Stimulated activated CD4-positive, alpha-beta T cell treated with anti-CD3 and anti-CD28 coated beads, TNF-alpha, amount 100 ng/mL, for 1 hour (primary cell): ENCODE results near the gene GMDS.

Experiments
- DNase-seq, 3 donors: peaks; one replicate each; pipeline ENCODE4 v3.0.0-alpha.2; 2020; ENCODE audit warnings: low read depth in 3 of 3, low spot score in 1 of 3

Gene GMDS

DNA sequence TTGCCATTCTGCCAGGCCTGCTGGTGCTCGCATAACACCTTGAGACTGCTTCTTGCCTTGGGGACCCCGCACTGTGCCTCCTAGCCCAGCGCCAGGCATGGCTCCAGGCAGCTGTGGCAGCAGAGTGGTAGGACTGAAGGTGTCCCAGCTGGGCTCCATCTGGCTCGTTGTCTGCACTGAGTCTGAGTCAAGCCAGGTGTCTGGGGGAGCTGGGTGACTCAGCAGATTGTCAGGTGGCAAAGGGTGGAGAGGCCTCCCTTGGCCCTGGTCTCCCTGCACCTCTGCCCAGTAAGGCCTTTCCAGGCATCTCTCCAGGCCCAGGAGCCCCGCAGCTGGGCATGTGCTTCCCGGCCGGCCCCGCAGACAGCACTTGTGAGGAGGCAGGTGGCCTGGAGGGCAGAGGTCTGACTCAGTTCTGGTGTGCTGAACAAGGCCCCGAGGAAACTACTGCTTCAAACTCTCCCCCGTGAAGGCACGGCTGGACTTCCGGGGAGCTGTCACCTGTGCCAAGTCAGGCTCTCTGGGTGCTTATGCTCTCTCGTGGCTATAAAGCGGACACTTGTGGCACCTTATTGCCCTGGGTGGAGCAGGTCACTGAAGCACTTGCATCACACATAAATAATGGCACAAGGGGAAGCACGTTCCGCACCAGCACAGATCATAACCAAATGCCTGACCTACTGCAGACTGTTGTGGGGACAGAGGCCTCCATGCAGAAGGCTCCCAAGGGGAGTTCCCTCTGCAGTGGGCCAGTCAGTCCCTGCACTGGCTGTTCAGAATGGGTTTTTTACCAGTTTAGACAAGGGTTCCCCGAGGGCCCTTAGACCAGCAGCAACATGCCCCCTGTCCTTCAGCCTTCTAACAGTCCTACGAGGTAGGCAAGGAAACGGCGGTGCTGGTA is 608.2 kb downstream of the GMDS start:
- DNase-seq: no peak

DNA sequence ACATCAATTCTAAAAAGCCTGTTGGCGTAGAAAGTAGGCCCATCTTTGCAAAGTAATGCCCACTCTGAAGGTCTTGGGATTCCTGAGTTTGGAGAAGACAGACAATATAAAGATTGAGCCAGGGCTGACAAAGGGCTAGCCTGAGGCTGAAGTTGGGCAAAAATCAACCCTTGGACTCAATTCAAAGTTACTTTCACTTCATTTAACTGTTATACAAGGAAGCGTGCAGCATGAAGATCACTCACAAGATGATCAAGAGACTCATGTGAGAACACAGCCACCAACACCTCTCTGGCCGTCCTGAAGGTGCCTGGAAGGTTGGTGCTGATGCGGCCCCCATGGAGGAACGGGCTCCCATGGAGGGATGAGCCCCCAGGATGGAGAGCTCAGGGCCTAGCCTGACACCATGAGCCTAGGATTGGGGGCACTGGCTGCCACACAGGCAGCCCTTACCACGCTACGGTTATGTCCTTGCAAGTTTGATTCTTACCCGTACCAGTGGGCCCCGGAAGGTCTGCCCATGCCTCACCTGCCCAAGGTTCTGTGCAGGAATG is 609.1 kb downstream of the GMDS start:
- no peak for DNase-seq

DNA sequence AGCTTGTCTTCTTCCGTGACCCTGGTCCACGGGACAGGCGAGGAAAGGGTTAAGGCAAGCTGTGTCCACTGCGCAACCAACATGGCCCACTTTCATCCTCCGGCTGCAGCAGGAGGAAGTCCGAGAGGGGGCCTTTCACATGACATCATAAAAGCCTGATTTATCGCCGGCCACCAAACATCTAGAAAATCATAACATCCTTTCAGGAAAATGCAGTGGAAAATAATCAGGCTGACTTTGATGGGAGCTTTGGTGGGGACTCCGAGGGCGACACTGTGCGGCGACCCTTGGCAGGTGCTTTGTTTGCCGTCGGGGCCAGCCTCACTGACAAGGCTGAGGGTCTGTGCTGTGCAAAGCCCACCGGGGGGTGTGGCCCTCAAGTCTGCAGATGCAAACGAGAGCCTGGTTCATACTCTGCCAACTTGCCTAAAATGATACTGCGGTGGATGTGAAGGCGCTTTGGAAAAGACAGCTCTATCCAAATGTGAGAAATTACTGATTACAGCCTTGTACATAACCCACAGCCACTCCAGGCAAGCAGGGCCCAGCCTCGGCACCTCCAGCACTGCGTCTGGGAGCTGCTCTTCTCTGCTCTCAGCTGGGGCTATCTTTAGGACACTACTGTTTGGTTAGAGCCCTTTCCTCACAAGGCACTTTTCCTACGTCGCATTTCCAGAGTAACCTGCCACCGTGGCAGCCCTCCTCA is 609.9 kb downstream of the GMDS start:
- DNase-seq: no peak

DNA sequence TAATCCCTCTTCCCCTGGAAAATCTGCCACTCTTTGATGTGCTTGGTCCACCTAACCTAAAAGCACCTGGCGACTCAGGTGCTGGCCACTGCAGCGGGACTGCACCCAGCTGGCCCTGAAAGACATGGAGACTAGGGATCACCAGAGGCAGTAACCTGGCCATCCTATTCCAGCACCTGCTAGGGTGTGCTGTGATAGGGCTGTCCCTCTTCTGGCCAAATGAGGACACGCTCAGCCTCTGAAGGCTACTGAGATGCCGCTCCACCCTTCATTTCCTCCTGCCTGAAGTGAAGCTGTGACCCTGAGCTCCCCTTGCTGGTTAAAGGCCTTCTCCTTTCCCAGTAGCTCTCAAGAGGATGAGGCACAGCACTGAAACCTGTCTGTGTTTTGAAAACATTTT is 611.3 kb downstream of the GMDS start:
- DNase-seq: no peak

DNA sequence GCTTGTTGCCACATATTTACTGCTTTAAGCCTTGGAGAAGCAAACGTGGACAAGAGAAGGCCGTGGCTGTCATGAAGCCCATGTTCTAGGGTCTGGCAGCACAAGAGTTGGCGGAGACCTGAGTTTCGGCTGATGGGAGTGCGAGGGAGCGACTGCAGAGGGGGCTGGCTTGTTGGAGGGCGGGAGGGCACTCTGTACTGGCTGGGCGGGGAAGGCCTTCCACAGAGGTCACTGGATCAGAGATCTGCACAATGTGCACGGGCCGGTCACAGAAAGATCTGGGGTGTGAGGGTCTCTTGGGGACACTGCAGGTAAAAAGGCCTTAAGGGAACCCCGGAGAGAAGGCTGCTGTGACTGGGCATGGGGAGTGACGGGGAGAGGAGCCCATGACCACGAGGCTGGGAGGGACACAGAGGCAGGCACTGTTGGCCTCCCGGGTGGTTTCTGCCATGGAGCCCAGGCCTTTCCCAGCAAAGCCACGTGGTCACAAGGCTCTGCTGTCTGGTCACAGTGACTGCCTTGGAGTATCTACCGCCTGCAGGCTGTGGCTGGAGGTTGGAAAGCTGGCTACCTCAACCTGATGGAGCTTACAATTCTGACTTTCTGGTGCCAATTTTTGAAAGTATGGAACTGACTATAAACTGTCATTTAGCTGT is 611.9 kb downstream of the GMDS start:
- no peak for DNase-seq

DNA sequence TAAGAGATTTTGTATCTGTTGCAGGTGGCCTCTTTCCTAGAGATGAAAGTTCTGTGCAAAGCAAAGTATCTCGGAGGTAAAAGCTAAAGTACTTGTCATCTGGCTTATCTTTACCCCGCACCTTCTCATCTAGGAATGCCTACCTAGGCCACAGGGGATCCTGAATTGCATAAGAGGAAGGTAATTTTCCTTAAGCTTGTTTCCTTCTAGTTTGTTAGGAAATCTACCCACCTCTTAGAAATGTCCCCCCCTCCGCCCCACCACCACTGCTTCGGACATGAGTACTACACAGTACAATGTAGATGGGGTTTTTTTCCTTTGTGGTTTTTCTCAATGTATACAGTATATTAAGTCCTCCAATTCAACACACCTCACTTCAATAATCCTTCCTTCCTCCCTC is 614.2 kb downstream of the GMDS start:
- no peak for DNase-seq

DNA sequence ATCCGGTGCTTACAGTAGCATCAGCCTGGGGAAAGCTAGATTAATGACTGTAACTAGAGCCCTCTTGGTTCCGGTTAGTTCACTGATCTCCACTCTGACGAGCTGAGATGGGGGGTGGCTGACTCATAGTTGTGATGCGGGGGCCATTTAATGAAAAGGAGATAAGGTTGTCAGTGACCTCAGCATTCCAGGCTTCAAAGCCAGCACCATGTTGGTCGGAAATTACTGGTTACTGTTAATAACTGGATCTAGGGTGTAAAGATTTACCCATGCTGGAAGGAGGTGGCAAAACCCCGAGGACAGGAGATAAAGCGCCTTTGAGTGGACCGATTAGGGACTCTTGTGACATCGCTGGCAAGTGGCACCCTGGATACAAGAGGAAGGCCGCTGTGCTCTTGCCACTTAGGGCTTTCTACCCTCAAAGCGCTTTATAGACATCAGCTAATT is 614.6 kb downstream of the GMDS start:
- DNase-seq: no peak

DNA sequence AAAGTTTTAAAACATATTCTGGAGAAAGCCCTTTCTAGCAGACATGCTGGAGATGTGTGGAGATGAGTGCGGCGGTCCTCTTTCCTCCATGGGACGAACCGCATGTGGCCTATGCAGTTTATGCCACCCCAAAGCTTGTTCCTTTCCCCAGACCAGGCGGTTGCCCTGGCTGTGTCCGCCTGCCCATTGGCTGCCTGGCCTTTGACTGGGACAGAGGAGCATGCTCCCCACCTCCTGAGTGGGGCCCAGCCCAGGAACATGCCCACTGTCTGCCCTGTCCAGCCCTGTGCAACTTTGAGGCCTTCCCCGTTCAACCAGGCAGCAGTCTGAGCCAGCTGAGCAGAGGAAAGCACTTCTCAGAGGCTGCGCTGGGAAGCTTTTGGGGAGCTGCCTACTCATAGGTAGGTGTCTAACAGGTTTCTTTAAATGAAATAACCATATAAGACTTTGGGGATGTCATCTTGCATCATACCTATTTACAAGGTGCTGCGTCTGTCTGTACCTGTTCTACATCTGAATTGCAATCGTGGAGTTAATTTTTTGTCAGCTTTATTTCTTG is 615.1 kb downstream of the GMDS start:
- DNase-seq: no peak

DNA sequence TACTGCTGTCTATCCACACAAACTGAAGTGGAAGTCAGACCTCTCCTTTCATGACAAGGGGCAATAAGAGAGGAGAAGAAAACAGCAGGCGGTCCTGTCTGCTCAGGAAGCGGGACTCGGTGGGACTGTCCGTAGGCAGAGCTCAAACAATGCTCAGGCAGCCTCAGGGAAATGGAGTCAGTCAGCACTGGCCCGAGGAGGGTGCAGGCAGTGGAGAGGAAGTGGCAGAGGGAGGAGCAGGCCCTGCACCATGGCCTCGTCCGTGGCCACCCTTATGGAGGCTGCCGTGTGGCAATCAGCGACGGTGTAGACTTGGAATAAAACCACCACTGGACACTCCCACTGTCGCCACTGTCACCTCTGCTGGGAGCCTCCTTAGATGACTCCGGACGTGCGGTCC is 616.1 kb downstream of the GMDS start:
- no peak for DNase-seq

DNA sequence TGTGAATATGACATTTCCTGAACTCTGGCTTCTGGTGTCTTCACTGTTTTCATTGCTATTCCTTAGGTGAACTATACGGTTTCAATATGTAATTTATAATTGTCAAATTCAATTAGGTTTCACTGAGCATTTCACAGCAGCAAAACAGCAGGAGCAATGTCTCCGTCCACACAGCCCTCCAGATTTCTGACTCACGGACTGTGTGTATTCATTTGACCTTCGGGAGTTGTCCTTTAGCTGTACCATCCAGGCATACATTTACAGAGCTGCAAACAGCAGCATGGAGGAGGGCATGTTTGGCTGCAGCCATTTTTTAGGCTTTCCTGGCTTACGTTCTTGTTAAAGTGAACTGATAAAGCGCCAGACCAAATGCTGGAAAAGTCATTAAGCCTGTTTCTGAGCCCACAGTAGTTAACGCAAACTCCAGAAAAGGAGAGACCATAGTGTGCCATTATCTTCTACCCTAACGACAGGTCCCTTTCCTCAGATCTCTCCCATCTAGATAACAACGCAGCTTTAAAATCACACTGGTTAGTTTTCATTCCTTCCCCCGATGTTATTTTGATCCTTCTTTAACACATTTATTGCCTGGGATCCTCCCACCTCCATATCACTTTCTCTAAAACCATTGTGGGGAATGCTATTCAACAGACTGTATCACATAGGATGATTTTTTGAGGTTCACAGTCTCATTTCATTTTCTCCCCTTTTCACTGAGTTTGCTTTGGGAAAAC is 617.4 kb downstream of the GMDS start:
- no peak for DNase-seq

DNA sequence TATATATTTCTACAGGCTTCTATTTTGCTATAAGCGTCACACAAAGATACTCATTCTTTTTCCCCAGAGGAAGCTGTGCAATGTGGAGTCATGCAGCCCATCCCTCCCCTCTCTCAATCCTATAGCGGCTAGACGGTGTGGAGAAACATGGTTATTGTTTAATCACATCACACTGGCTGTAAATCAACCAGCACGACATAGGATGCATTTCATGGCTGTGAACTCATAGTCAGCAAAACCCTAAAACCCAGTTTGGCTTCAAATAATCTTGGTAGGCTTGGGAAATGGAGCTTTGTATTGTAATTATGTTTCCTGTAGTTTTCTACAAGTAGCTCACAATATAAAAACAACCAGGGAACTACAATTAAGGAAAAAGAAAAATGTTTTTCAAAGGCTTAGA is 618.9 kb downstream of the GMDS start:
- no peak for DNase-seq

DNA sequence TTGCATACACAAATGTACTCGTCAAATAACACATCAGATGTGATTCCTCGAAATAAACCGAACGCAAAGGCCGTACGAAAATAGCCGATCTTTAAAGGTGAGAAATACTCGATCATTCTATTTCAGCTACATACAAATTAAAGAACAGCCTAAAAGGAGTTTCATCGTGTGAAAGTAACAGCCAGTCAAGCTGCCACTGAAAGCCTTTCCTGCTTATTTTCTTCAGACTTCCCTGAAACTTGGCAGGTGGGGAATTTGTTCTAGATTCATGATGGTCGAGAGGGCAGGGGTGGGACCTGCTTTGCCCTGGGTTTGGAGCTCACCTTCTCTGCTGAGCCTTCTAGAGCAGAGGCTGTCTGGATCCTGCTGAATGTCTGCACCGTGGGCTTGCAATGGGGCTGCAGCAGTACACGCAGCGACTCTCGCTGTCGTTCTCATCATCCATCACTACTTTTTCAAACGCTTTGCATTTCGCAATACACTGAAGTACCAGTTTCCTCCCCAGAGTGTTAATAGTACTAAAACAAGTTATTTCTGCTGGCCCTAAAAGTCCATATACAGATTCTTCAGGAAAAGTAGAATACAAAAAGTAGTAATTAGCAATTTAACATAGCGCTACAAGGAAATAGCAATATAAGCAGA is 619.5 kb downstream of the GMDS start:
- no peak for DNase-seq

DNA sequence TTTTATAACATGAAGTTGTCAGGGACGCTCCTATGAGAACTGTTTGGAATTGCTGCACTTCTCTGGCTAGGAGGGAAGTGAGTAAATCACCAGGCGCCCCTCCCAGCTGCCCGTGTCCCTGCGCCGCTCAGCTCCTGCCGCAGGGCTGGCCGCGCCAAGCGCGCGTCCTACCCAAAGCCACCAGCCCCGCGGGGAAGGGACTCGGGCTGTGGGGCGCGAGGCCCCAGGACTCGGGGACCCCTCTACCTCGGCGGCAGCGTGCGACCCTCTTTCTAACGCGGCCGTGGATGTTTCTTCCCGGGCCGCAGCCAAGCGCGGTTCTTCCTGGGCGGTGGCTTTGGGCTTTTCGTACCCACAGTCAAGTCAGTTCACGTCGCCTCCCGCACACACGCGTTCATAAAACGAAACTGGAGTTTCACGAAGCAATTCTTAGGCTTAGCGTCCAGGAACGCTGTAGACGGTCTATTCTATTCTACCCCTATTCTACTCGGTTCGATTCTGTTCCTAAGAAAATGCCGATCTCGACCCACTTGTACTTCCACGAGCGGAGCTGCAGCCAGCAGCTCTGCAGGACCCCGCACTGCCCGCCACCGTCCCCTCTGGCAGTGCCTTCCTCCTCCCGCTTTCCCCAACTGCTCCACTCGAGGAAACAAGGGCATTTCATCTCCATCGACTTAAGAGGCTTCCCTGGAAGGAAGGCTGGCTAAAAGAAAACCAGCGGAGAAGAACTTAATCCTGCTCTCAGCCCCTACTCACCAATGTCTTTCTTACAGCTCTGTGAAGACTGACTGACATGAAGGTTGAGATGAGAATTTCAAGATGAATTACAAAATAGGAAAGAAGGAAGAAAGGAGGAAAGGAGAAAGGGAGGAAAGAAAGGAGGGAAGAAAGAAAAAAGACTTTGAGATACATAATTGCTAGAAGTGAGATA is 620.3 kb downstream of the GMDS start:
- DNase-seq: no peak

DNA sequence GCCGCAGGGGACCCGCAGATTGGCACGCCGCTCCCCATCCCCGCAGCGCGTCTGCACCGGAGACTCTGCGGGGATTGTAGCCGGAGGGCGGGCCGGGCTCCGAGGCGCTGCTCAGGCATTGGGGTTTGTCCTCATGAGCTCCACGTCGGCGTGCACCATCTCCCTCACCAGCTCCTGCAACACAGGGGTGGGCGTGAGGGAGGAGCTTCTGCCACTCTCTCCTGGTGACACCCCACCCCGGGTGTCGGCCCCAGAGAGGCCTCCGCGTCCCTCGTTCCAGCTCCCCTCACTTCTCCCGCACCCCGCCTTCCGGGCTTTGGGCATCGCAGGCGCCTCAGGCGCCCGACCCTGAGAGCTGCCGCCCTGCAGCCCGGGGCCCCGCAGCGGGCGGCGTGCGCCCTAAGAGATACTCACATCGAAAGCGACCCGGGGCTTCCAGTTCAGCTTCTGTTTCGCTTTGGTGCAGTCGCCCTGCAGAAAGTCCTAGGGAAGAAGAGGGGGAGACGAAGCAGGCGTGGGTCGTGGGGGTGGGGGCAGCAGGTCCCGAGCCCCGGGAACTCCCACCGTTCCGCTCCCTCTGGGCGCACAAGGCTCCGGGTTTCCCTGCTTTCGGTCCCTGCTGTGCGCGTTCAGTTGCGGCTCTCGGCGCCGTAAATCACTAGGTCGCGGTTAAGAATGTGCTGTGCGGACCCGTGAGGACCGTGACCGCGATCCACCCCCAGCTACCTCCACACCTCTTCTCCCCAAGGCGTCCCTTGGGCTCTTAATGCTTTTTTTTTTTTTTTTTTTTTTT is 621.2 kb downstream of the GMDS start:
- no peak for DNase-seq

DNA sequence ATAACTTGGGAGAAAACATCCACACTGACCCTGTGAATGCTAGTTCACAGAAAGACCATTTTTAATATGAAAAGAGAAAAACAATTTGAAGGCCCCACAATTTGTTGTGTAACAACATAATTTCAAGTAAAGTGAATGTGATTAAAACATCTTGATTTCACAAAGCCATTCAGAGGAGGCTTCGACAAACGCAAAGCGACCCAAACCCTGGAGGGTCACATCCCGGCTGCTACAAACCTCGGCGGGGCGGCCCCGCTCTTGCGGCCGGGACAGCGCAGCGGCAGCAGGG is 621.7 kb downstream of the GMDS start:
- DNase-seq: no peak

DNA sequence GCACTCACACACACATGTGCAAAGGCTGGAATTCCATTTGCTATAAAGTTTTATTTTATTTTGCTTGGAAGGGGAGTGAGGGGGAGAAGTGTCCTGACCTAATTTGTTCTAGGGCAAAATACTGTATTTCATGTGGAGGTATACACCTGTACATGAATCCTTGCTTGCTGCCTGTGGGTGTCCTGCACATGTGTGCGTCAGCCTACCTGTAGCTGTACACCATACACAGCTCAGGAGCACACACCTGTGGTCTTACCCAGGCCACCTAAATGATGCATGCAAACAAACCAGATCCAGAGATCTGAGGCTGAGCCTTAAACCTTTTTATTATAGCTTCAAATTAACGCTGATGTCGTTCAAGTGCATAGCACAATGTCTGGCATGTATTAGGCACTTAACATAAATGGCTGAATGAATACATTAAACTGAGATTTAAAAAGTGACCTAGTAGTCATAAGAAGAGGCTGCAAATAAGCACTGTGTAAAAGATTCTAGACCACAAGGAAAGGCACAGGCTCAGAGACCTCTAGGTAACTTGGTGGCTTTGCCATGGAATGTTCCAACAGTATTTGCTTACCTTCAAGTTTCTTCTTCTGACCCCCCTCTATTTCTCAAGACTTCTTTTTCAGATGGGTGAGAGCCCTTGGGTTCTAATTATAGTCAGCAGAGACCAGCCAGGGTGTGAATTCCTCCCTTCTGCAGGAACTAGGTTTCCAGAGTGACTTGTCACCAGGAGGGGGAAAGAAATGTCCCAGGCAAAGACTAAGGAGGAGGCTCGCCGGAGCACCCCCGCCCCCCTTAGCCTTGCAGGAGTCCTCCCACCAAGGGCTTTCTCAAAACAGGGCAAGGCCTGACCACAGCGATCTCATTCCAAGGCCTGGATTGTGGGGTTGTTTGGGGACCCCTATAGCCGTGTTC is 622.3 kb downstream of the GMDS start:
- DNase-seq: no peak

DNA sequence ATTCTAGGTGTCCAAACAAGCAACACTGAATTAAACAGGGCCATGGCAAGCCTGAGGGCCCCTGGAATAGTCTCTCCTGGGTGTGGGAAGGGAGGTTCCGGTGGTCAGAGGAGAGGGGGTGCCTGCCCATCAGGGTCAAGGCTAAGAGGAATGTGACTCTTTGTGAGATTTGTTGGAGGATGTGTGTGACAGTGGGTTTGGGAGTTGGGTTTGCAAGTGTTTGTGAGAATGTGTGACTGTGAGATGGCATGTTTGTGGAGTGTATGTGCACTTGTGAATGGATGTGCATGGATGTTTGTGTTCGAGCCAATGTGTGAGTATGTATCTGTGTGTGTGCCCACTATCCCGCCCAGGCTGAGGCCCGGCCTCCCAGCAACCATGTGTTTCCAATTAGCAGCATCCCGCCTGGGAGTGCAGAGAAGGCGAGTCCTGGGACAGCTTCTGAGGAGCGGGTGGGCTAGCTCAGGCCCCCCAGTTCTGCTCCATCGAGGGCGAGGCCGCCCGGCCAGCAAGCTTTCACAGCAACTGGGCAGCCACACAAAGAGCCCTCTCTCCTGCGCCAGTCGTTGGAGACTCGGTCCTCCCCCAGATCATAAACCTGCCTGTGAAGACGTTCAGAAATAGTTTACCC is 623.1 kb downstream of the GMDS start:
- no peak for DNase-seq
